Measurements from ENCODE around the gene HOXC4.
A peak's percentile ranks its signal among the peaks of the same experiment; 100 is the strongest.

Gene HOXC4

GRCh38 chr12:54032627-54033100 is 21.0 kb upstream of the HOXC4 start, which contains the start of gene HOXC5:
Gene HOXC5 (plus strand): TSS chr12:54033050. CDS start chr12:54033123, 73 bp downstream.
- Histone ChIP-seq H3K36me3 (ENCODE audit: control insufficient read depth in 2 of 2, insufficient read depth in 1 of 2, low read length in 2 of 2) (peaks cover 4 to 13% of the 10 kb centered on the region in 2 experiments; a peak in 2 of 3 replicates), H3K4me3 (ENCODE audit: low read depth, low read length) (peak within 1 kb of the TSS; percentile 29), H3K27ac (ENCODE audit: extremely low read depth, low read depth, low read length) (peak within 1 kb of the TSS; percentile 100), H3K9me3 (ENCODE audit: control insufficient read depth, insufficient read depth, low read depth, low read length) (no peaks in the 10 kb centered on the region), H3K4me1 (ENCODE audit: control insufficient read depth, insufficient read depth, low read length) (peaks cover 45% of the 10 kb centered on the region)
- POLR2A ChIA-PET: interaction anchor here (0.7 to 5.0 kb wide), 20 partner anchors 16 to 184 kb away, joined by 3 to 22 read pairs (median 4); partner anchors contain the start of genes HOXC13, HOXC4, HOXC8 and HOXC9
- CTCF ChIA-PET: interaction anchor here (0.6 to 5.4 kb wide), 45 partner anchors 9 to 683 kb away, joined by 3 to 109 read pairs (median 5); partner anchors contain the start of genes HOXC13, HOXC4, HOXC8 and SMUG1
- TF ChIP-seq HOXC10 (CRISPR knock-in tag; IDR thresholded peaks at IDR 0.05) (no peak), ZNF654 (tag by site-specific recombination; IDR thresholded peaks at IDR 0.05; ENCODE audit: low read depth) (peak; percentile 100), SCRT1 (tag by site-specific recombination; IDR thresholded peaks at IDR 0.05; ENCODE audit: borderline replicate concordance) (no peak), ZNF132 (tag by site-specific recombination; IDR thresholded peaks at IDR 0.05; ENCODE audit: borderline replicate concordance) (no peak), MEIS1 (CRISPR knock-in tag; IDR thresholded peaks at IDR 0.05; ENCODE audit: borderline replicate concordance) (no peak), ZNF423 (tag by site-specific recombination; IDR thresholded peaks at IDR 0.05) (no peak), ZNF626 (tag by site-specific recombination; IDR thresholded peaks at IDR 0.05) (no peak), ZNF23 (tag by site-specific recombination; IDR thresholded peaks at IDR 0.05; ENCODE audit: borderline replicate concordance) (no peak), SCRT2 (tag by site-specific recombination; IDR thresholded peaks at IDR 0.05) (no peak), HIC1 (tag by site-specific recombination; IDR thresholded peaks at IDR 0.05) (peak; percentile 81), ZNF146 (tag by site-specific recombination; IDR thresholded peaks at IDR 0.05) (no peak), ZNF211 (tag by site-specific recombination; IDR thresholded peaks at IDR 0.05; ENCODE audit: low read depth) (no peak), ZNF785 (tag by site-specific recombination; IDR thresholded peaks at IDR 0.05) (no peak), WT1 (tag by site-specific recombination; IDR thresholded peaks at IDR 0.05) (peak; percentile 82), ZNF426 (tag by site-specific recombination; IDR thresholded peaks at IDR 0.05) (no peak), ZNF37A (tag by site-specific recombination; IDR thresholded peaks at IDR 0.05) (no peak), ZNF792 (tag by site-specific recombination; IDR thresholded peaks at IDR 0.05) (no peak), ZNF114 (tag by site-specific recombination; IDR thresholded peaks at IDR 0.05) (no peak), ZNF830 (tag by site-specific recombination; IDR thresholded peaks at IDR 0.05; ENCODE audit: low read depth) (no peak), ZNF140 (tag by site-specific recombination; IDR thresholded peaks at IDR 0.05) (no peak; the same call in 1 of the 2 replicates), ZBTB7A (tag by site-specific recombination; IDR thresholded peaks at IDR 0.05; ENCODE audit: low read depth) (peak; percentile 87; the same call in 1 of the 2 replicates), ZNF791 (tag by site-specific recombination; IDR thresholded peaks at IDR 0.05) (no peak), ZNF701 (tag by site-specific recombination; IDR thresholded peaks at IDR 0.05) (no peak), ZNF19 (tag by site-specific recombination; IDR thresholded peaks at IDR 0.05; ENCODE audit: low read depth) (no peak), ZNF560 (tag by site-specific recombination; IDR thresholded peaks at IDR 0.05; ENCODE audit: borderline replicate concordance) (no peak), PBX3 (CRISPR knock-in tag; IDR thresholded peaks at IDR 0.05) (no peak), ZNF133 (tag by site-specific recombination; IDR thresholded peaks at IDR 0.05) (no peak)
- TF ChIP-seq, protein P1, sequence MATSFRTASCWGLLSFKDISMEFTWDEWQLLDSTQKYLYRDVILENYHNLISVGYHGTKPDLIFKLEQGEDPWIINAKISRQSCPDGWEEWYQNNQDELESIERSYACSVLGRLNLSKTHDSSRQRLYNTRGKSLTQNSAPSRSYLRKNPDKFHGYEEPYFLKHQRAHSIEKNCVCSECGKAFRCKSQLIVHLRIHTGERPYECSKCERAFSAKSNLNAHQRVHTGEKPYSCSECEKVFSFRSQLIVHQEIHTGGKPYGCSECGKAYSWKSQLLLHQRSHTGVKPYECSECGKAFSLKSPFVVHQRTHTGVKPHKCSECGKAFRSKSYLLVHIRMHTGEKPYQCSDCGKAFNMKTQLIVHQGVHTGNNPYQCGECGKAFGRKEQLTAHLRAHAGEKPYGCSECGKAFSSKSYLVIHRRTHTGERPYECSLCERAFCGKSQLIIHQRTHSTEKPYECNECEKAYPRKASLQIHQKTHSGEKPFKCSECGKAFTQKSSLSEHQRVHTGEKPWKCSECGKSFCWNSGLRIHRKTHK (tag by site-specific recombination; IDR thresholded peaks at IDR 0.05): no peak
- TF ChIP-seq, protein P2, sequence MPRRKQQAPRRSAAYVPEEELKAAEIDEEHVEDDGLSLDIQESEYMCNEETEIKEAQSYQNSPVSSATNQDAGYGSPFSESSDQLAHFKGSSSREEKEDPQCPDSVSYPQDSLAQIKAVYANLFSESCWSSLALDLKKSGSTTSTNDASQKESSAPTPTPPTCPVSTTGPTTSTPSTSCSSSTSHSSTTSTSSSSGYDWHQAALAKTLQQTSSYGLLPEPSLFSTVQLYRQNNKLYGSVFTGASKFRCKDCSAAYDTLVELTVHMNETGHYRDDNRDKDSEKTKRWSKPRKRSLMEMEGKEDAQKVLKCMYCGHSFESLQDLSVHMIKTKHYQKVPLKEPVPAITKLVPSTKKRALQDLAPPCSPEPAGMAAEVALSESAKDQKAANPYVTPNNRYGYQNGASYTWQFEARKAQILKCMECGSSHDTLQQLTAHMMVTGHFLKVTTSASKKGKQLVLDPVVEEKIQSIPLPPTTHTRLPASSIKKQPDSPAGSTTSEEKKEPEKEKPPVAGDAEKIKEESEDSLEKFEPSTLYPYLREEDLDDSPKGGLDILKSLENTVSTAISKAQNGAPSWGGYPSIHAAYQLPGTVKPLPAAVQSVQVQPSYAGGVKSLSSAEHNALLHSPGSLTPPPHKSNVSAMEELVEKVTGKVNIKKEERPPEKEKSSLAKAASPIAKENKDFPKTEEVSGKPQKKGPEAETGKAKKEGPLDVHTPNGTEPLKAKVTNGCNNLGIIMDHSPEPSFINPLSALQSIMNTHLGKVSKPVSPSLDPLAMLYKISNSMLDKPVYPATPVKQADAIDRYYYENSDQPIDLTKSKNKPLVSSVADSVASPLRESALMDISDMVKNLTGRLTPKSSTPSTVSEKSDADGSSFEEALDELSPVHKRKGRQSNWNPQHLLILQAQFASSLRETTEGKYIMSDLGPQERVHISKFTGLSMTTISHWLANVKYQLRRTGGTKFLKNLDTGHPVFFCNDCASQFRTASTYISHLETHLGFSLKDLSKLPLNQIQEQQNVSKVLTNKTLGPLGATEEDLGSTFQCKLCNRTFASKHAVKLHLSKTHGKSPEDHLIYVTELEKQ (tag by site-specific recombination; IDR thresholded peaks at IDR 0.05; ENCODE audit: borderline replicate concordance): peak; percentile 87
- TF ChIP-seq, protein P3, sequence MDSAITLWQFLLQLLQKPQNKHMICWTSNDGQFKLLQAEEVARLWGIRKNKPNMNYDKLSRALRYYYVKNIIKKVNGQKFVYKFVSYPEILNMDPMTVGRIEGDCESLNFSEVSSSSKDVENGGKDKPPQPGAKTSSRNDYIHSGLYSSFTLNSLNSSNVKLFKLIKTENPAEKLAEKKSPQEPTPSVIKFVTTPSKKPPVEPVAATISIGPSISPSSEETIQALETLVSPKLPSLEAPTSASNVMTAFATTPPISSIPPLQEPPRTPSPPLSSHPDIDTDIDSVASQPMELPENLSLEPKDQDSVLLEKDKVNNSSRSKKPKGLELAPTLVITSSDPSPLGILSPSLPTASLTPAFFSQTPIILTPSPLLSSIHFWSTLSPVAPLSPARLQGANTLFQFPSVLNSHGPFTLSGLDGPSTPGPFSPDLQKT (IDR thresholded peaks at IDR 0.05; ENCODE audit: borderline replicate concordance, low read depth, low read length): no peak

Measured in HEK293 (cell line).